NT2/D1 (cell line): ENCODE measurements around the gene RBFOX2.

Experiments used
- SUZ12 ChIP-seq: IDR thresholded peaks from 2 replicates; pipeline ENCODE4 v1.6.1; 2011; ENCODE audit not compliant: insufficient read length, insufficient read depth; ENCODE audit errors: extremely low read depth
- YY1 ChIP-seq: IDR thresholded peaks from 2 replicates; pipeline ENCODE4 v1.6.1; 2011; ENCODE audit not compliant: insufficient read length, insufficient read depth
- ZNF274 ChIP-seq: IDR thresholded peaks from 2 replicates; pipeline ENCODE4 v1.6.1; 2011; ENCODE audit warnings: mild to moderate bottlenecking, low read depth, low read length

DNA sequence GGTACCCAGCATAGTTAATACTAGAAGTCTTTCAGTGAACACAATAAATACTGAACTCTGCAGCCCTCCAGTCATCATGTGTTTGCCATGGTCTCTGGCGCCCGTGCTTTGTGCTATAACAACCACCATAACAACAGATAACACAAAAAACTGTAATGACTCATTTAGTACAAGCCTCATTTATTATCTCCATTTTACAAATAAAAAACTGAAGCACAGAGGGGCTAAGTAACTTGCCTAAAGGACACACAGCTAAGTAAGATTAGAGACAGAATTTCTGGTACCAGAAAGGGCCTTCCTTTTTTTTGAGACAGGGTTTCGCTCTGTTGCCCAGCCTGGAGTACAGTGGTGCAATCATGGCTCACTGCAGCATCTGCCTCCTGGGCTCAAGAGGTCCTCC, 19.5 kb downstream of the RBFOX2 start:
- TF ChIP-seq ZNF274 (no peak), SUZ12 (no peak), YY1 (no peak)
